K562 (cell line): Measurements from ENCODE around the gene LY6G6F. TPM values are rescaled to one million over a fixed set of nuclear protein-coding genes. Genes with fewer than 3 reads are reported as not detected.
A peak's percentile ranks its signal among the peaks of the same experiment; 100 is the strongest.

Experiments used
- ARHGAP35 ChIP-seq: fragments of 450-650 bp; IDR thresholded peaks from 2 replicates; pipeline ENCODE4 v1.6.1; 2018; ENCODE audit not compliant: partially characterized antibody
- CC2D1A ChIP-seq: fragments of 450-650 bp; IDR thresholded peaks from 2 replicates; pipeline ENCODE4 v1.6.1; 2017; ENCODE audit warnings: mild to moderate bottlenecking
- CXXC5 ChIP-seq: fragments of 250-450 bp; sonication (Bioruptor Pico); IDR thresholded peaks from 2 replicates; pipeline ENCODE4 v1.8.0; 2022; ENCODE audit warnings: inconsistent platforms, mild to moderate bottlenecking, moderate library complexity
- FIP1L1 ChIP-seq: fragments of 200-400 bp; formaldehyde crosslinking; IDR thresholded peaks from 2 replicates; pipeline ENCODE4 v1.6.1; 2018; ENCODE audit warnings: mild to moderate bottlenecking, low read depth, low read length; ENCODE audit not compliant: poor library complexity, severe bottlenecking
- RBM22 ChIP-seq: fragments of 200-400 bp; formaldehyde crosslinking; IDR thresholded peaks from 2 replicates; pipeline ENCODE4 v1.6.1; 2018; ENCODE audit warnings: low read length, low read depth; ENCODE audit not compliant: poor library complexity, severe bottlenecking
- REST ChIP-seq, 2 experiments: fragments of 450-650 bp; formaldehyde crosslinking in 1 of 2; IDR thresholded peaks; 2 replicates each; pipeline versions ENCODE4 v1.4.0 to v1.6.1; 2014 to 2020; ENCODE audit warnings: mild to moderate bottlenecking in 2 of 2, borderline replicate concordance in 1 of 2, low read depth in 1 of 2
- SP2 ChIP-seq: IDR thresholded peaks from 2 replicates; pipeline ENCODE4 v1.6.1; 2011; ENCODE audit warnings: mild to moderate bottlenecking, low read depth, low read length, moderate library complexity; ENCODE audit not compliant: poor library complexity, severe bottlenecking; ENCODE audit errors: extremely low read depth
- TEAD1 ChIP-seq, 2 experiments: fragments of 450-650 bp in 1 of 2; sonication (generic) in 1 of 2; formaldehyde crosslinking; IDR thresholded peaks; 2 replicates each; pipeline versions ENCODE4 v1.4.0 to v1.8.0; 2020 to 2022; ENCODE audit warnings: mild to moderate bottlenecking in 2 of 2, missing genetic modification reagents in 1 of 2
- XRCC4 ChIP-seq: IDR thresholded peaks from one replicate; pipeline ENCODE4 v1.6.1; 2011; ENCODE audit not compliant: insufficient read depth, insufficient read length; ENCODE audit errors: extremely low read depth
- ZNF354B ChIP-seq: fragments of 250-450 bp; sonication (Bioruptor Pico); IDR thresholded peaks from 2 replicates; pipeline ENCODE4 v1.4.0; 2020
- ZNF696 ChIP-seq: fragments of 250-450 bp; sonication (Bioruptor Pico); conservative IDR thresholded peaks from 2 replicates; pipeline ENCODE4 v1.4.0; 2020; ENCODE audit warnings: mild to moderate bottlenecking, moderate library complexity
- polyA plus RNA-seq, 8 experiments: library from polyadenylated mRNA; depleted of rRNA in 4 of 8; stranded (reverse) in 5 of 8; unstranded in 3 of 8; fragments of >200 nt; fragmentation: Nextera tagmentation in 2 of 8; fragmentation: Illumina TruSeq in 1 of 8; extraction: Ambion mirVana in 2 of 8; extraction: Trizol in 1 of 8; gene quantifications; 2 replicates each; pipeline versions ENCODE4 v1.2.1 to v1.2.3, GENCODE V29; 2011 to 2014; ENCODE audit warnings: inconsistent platforms in 1 of 8, missing spikeins in 1 of 8
- total RNA-seq, 7 experiments: library from RNA; depleted of rRNA in 6 of 7; stranded (reverse); fragments of >200 nt in 6 of 7; fragmentation: Illumina TruSeq in 2 of 7; extraction: Trizol in 2 of 7; gene quantifications; 2 replicates each; pipeline versions ENCODE4 v1.2.1 to v1.2.3, GENCODE V29; 2011 to 2021; ENCODE audit warnings: low replicate concordance in 1 of 7
- TF ChIP-seq, protein P1 (sequence below): sonication (generic); formaldehyde crosslinking; IDR thresholded peaks from 2 replicates; pipeline ENCODE4 v1.8.0; 2022; ENCODE audit warnings: missing genetic modification reagents, mild to moderate bottlenecking, borderline replicate concordance
- TF ChIP-seq, protein P2 (sequence below), 2 experiments: fragments of 450-650 bp in 1 of 2; sonication (generic) in 1 of 2; formaldehyde crosslinking; conservative IDR thresholded peaks; 2 replicates each; pipeline versions ENCODE4 v1.4.0 to v1.8.1; 2020 to 2022; ENCODE audit warnings: mild to moderate bottlenecking in 1 of 2, missing genetic modification reagents in 1 of 2

Gene LY6G6F
- total and polyA plus RNA-seq, 9 of the 15 experiments (the other 6 are each of a cell fraction or from before 2014, with no cell fraction given): 0.14 to 0.50 (median 0.28) TPM; not detected in 2

GRCh38 chr6:31727717-31728671 lies 21.3 kb downstream of the LY6G6F start (continued):
- TF ChIP-seq REST (IDR thresholded peaks at IDR 0.05; ENCODE audit: borderline replicate concordance): no peak
- no peak for TF ChIP-seq REST (CRISPR knock-in tag; IDR thresholded peaks at IDR 0.05; ENCODE audit: low read depth)
- peak in 1 of 2 experiments; percentile 70; a peak in 2 of 4 replicates for TF ChIP-seq TEAD1 (CRISPR knock-in tag; IDR thresholded peaks at IDR 0.05)
- TF ChIP-seq XRCC4: no peak
- peak; percentile 33 for TF ChIP-seq FIP1L1
- TF ChIP-seq ZNF696 (CRISPR knock-in tag): no peak
- TF ChIP-seq, protein P1, sequence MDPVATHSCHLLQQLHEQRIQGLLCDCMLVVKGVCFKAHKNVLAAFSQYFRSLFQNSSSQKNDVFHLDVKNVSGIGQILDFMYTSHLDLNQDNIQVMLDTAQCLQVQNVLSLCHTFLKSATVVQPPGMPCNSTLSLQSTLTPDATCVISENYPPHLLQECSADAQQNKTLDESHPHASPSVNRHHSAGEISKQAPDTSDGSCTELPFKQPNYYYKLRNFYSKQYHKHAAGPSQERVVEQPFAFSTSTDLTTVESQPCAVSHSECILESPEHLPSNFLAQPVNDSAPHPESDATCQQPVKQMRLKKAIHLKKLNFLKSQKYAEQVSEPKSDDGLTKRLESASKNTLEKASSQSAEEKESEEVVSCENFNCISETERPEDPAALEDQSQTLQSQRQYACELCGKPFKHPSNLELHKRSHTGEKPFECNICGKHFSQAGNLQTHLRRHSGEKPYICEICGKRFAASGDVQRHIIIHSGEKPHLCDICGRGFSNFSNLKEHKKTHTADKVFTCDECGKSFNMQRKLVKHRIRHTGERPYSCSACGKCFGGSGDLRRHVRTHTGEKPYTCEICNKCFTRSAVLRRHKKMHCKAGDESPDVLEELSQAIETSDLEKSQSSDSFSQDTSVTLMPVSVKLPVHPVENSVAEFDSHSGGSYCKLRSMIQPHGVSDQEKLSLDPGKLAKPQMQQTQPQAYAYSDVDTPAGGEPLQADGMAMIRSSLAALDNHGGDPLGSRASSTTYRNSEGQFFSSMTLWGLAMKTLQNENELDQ: no peak
- TF ChIP-seq, protein P2, sequence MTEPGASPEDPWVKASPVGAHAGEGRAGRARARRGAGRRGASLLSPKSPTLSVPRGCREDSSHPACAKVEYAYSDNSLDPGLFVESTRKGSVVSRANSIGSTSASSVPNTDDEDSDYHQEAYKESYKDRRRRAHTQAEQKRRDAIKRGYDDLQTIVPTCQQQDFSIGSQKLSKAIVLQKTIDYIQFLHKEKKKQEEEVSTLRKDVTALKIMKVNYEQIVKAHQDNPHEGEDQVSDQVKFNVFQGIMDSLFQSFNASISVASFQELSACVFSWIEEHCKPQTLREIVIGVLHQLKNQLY (CRISPR knock-in tag; conservative IDR thresholded peaks at IDR 0.05): 0 out of 4 replicates have a peak, but pooled peaks of 1 of the 2 experiments have one; percentile 62
- peak; percentile 87 for TF ChIP-seq RBM22
- TF ChIP-seq ZNF354B (CRISPR knock-in tag): no peak
- TF ChIP-seq CC2D1A: no peak
- no peak for TF ChIP-seq ARHGAP35
- TF ChIP-seq CXXC5: no peak
- TF ChIP-seq SP2: no peak
